Measurements from ENCODE around the gene ADCY4. TPM values are rescaled to one million over a fixed set of nuclear protein-coding genes. Genes with fewer than 3 reads are reported as not detected.

The ADCY4 gene
- total and polyA plus RNA-seq, 2 of the 13 experiments (the other 11 are each of a cell fraction or from before 2014, with no cell fraction given), result 0.03 TPM; not detected in 1

GRCh38 chr14:24332268-24332993 lies 2.4 kb downstream of the ADCY4 start (continued):
- TF ChIP-seq SAP130 (CRISPR knock-in tag; IDR thresholded peaks at IDR 0.05; ENCODE audit: low read depth), result peak; percentile 71
- no peak for TF ChIP-seq ZNF256 (CRISPR knock-in tag; conservative IDR thresholded peaks at IDR 0.05)
- TF ChIP-seq ZNF17 (CRISPR knock-in tag; IDR thresholded peaks at IDR 0.05), result no peak
- peak; percentile 67 for TF ChIP-seq ZNF496 (CRISPR knock-in tag; IDR thresholded peaks at IDR 0.05; ENCODE audit: insufficient replicate concordance)
- no peak for TF ChIP-seq CHD4 (IDR thresholded peaks at IDR 0.05; ENCODE audit: borderline replicate concordance, low read length)
- peak; percentile 96; the same call in 1 of the 2 replicates for TF ChIP-seq CSRNP1 (CRISPR knock-in tag; IDR thresholded peaks at IDR 0.05)
- TF ChIP-seq ELF1 (CRISPR knock-in tag; IDR thresholded peaks at IDR 0.05), result peak; percentile 65
- peak; percentile 97 for TF ChIP-seq ZMAT3 (CRISPR knock-in tag; conservative IDR thresholded peaks at IDR 0.05)
- TF ChIP-seq TMF1 (CRISPR knock-in tag; IDR thresholded peaks at IDR 0.05; ENCODE audit: low read depth), result peak; percentile 31; the same call in 1 of the 2 replicates
- peak; percentile 93 for TF ChIP-seq ZBTB2 (CRISPR knock-in tag; IDR thresholded peaks at IDR 0.05; ENCODE audit: low read depth)
- TF ChIP-seq SAFB2 (CRISPR knock-in tag; IDR thresholded peaks at IDR 0.05; ENCODE audit: borderline replicate concordance, low read depth), result peak; percentile 96; the same call in 1 of the 2 replicates
- TF ChIP-seq CBFB (CRISPR knock-in tag; IDR thresholded peaks at IDR 0.05), result peak; percentile 89; the same call in 1 of the 2 replicates
- peak; percentile 44; the same call in 1 of the 2 replicates for TF ChIP-seq RXRB (CRISPR knock-in tag; IDR thresholded peaks at IDR 0.05; ENCODE audit: borderline replicate concordance)
- TF ChIP-seq FOXO4 (CRISPR knock-in tag; conservative IDR thresholded peaks at IDR 0.05), result peak; percentile 99; the same call in 1 of the 2 replicates
- TF ChIP-seq POLR2A (IDR thresholded peaks at IDR 0.05; ENCODE audit: insufficient read depth in 1 of 2, low read depth in 2 of 2, low read length in 2 of 2), result no peak
- TF ChIP-seq KLF15 (CRISPR knock-in tag; IDR thresholded peaks at IDR 0.05; ENCODE audit: borderline replicate concordance), result peak; percentile 91
- TF ChIP-seq HMGXB3 (CRISPR knock-in tag; IDR thresholded peaks at IDR 0.05; ENCODE audit: borderline replicate concordance), result peak; percentile 79; the same call in 1 of the 2 replicates

Data from HepG2 (cell line).